Thoracic aorta (tissue), 2 donors: Measurements from ENCODE around the gene KDM6B. TPM values are rescaled to one million over a fixed set of nuclear protein-coding genes. Genes with fewer than 3 reads are reported as not detected.

Experiments
- ATAC-seq: fragments of 150-250 bp; one replicate; pipeline ENCODE4 v1.8.0; 2017; ENCODE audit warnings: low read depth; ENCODE audit not compliant: insufficient number of reproducible peaks, low FRiP score
- DNase-seq: peaks from one replicate; pipeline ENCODE4 v3.0.0-alpha.2; 2020; ENCODE audit warnings: low spot score
- H3K27ac ChIP-seq, 2 donors: fragments of 200-600 bp; sonication (generic); 1 replicate in 1 of 2; 2 replicates in 1 of 2; pipeline ENCODE4 v1.5.1; 2016; ENCODE audit warnings: mild to moderate bottlenecking in 2 of 2, moderate library complexity in 2 of 2
- H3K27me3 ChIP-seq: fragments of 200-600 bp; sonication (generic); replicated peaks from 2 replicates; pipeline ENCODE4 v1.6.0; 2016; ENCODE audit warnings: mild to moderate bottlenecking; ENCODE audit not compliant: insufficient read depth
- H3K36me3 ChIP-seq: fragments of 200-600 bp; sonication (generic); one replicate; pipeline ENCODE4 v1.5.1; 2016
- H3K4me1 ChIP-seq, 2 donors: fragments of 200-600 bp; sonication (generic); 1 replicate in 1 of 2; 2 replicates in 1 of 2; pipeline versions ENCODE4 v1.5.1 to v1.6.0; 2016; ENCODE audit warnings: low read depth in 2 of 2, mild to moderate bottlenecking in 1 of 2; ENCODE audit not compliant: control insufficient read depth in 1 of 2
- H3K4me3 ChIP-seq: fragments of 200-600 bp; sonication (generic); 2 replicates; pipeline ENCODE4 v1.5.1; 2016; ENCODE audit warnings: mild to moderate bottlenecking
- H3K9me3 ChIP-seq: fragments of 200-600 bp; sonication (generic); 2 replicates; pipeline ENCODE4 v1.5.1; 2016
- total RNA-seq, 2 donors: library from RNA; depleted of rRNA; stranded (reverse); fragments of >200 nt; gene quantifications; one replicate each; pipeline versions ENCODE4 v1.1.0 to v1.2.3, GENCODE V29; 2016
- TF ChIP-seq, protein P1 (sequence below): fragments of 200-600 bp; sonication (generic); IDR thresholded peaks from one replicate; pipeline ENCODE4 v1.5.1; 2019; ENCODE audit warnings: antibody characterized with exemption

Gene KDM6B
- total RNA-seq, 2 donors from 2014 or later = 9.5 to 35.8 TPM

GRCh38 chr17:7864995-7865650, 31.1 kb downstream of the KDM6B start:
- TF ChIP-seq, protein P1, sequence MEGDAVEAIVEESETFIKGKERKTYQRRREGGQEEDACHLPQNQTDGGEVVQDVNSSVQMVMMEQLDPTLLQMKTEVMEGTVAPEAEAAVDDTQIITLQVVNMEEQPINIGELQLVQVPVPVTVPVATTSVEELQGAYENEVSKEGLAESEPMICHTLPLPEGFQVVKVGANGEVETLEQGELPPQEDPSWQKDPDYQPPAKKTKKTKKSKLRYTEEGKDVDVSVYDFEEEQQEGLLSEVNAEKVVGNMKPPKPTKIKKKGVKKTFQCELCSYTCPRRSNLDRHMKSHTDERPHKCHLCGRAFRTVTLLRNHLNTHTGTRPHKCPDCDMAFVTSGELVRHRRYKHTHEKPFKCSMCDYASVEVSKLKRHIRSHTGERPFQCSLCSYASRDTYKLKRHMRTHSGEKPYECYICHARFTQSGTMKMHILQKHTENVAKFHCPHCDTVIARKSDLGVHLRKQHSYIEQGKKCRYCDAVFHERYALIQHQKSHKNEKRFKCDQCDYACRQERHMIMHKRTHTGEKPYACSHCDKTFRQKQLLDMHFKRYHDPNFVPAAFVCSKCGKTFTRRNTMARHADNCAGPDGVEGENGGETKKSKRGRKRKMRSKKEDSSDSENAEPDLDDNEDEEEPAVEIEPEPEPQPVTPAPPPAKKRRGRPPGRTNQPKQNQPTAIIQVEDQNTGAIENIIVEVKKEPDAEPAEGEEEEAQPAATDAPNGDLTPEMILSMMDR = no peak
- DNase-seq = no peak
- no peak for ATAC-seq
- no peak overlapping the region for H3K27ac ChIP-seq
- no peak overlapping the region for H3K4me3 ChIP-seq
- H3K36me3 ChIP-seq = peaks cover 5% of the 10 kb centered on the region
- H3K4me1 ChIP-seq = no peaks in the 10 kb centered on the region
- no peaks in the 10 kb centered on the region for H3K27me3 ChIP-seq
- no peaks in the 10 kb centered on the region for H3K9me3 ChIP-seq

- H3K9me3 ChIP-seq = no peaks in the 10 kb centered on the region
- H3K36me3 ChIP-seq = peaks cover 5% of the 10 kb centered on the region
- ATAC-seq (no peak), DNase-seq (no peak)
- H3K27ac ChIP-seq = no peak overlapping the region
- no peaks in the 10 kb centered on the region for H3K4me1 ChIP-seq
- H3K27me3 ChIP-seq = no peaks in the 10 kb centered on the region
- H3K4me3 ChIP-seq = no peak overlapping the region
- TF ChIP-seq, protein P1 = no peak
Measured at GRCh38 chr17:7867881-7868329, 33.9 kb downstream of the KDM6B start.

- TF ChIP-seq, protein P1 = no peak
- Histone ChIP-seq H3K27me3 (no peaks in the 10 kb centered on the region), H3K4me3 (no peak overlapping the region), H3K27ac (no peak overlapping the region), H3K4me1 (no peaks in the 10 kb centered on the region), H3K9me3 (no peaks in the 10 kb centered on the region), H3K36me3 (no peaks in the 10 kb centered on the region)
- DNase-seq (no peak), ATAC-seq (no peak)
Measured at GRCh38 chr17:7873051-7873450, 39.0 kb downstream of the KDM6B start.

GRCh38 chr17:7875804-7876370, 41.9 kb downstream of the KDM6B start:
- Histone ChIP-seq H3K27ac (no peak overlapping the region), H3K4me3 (no peak overlapping the region), H3K9me3 (no peaks in the 10 kb centered on the region), H3K27me3 (no peaks in the 10 kb centered on the region), H3K4me1 (no peaks in the 10 kb centered on the region), H3K36me3 (no peaks in the 10 kb centered on the region)
- ATAC-seq (no peak), DNase-seq (no peak)
- TF ChIP-seq, protein P1 = no peak

- ATAC-seq (no peak), DNase-seq (no peak)
- Histone ChIP-seq H3K27ac (no peak overlapping the region), H3K9me3 (no peaks in the 10 kb centered on the region), H3K4me1 (peaks cover 0 to 22% of the 10 kb centered on the region in 2 donors), H3K27me3 (no peaks in the 10 kb centered on the region), H3K4me3 (no peak overlapping the region), H3K36me3 (no peaks in the 10 kb centered on the region)
- TF ChIP-seq, protein P1 = no peak
Measured at GRCh38 chr17:7878234-7878633, 44.2 kb downstream of the KDM6B start.
